Smooth muscle cell (in vitro differentiated cells): ENCODE data around the gene GNAZ. TPM values are rescaled to one million over a fixed set of nuclear protein-coding genes. Genes with fewer than 3 reads are reported as not detected.

Source experiments
- DNase-seq: peaks from one replicate; lab custom pipeline; 2025; ENCODE audit not compliant: unreplicated experiment; lab: John Stamatoyannopoulos, UW
- H2AFZ ChIP-seq: fragments of 200-600 bp; sonication (generic); 2 replicates; pipeline ENCODE4 v1.6.0; 2016; ENCODE audit warnings: antibody characterized with exemption, low read depth, mild to moderate bottlenecking
- H3F3A ChIP-seq: fragments of 200-600 bp; sonication (generic); 2 replicates; pipeline ENCODE4 v1.6.0; 2017; ENCODE audit warnings: antibody characterized with exemption, low read depth
- H3K27ac ChIP-seq: fragments of 200-600 bp; sonication (generic); 2 replicates; pipeline ENCODE4 v1.5.1; 2016; ENCODE audit warnings: low read depth, mild to moderate bottlenecking
- H3K27me3 ChIP-seq: fragments of 200-600 bp; sonication (generic); 2 replicates; pipeline ENCODE4 v1.6.1; 2016; ENCODE audit warnings: low read depth, mild to moderate bottlenecking
- H3K36me3 ChIP-seq: fragments of 200-600 bp; sonication (generic); 2 replicates; pipeline ENCODE4 v1.5.1; 2016; ENCODE audit warnings: low read depth
- H3K4me1 ChIP-seq: fragments of 200-600 bp; sonication (generic); 2 replicates; pipeline ENCODE4 v1.5.1; 2016; ENCODE audit warnings: low read depth
- H3K4me2 ChIP-seq: fragments of 200-600 bp; sonication (generic); 2 replicates; pipeline ENCODE4 v1.6.0; 2016; ENCODE audit warnings: mild to moderate bottlenecking
- H3K4me3 ChIP-seq: fragments of 200-600 bp; sonication (generic); 2 replicates; pipeline ENCODE4 v1.5.1; 2016; ENCODE audit warnings: mild to moderate bottlenecking
- H3K79me2 ChIP-seq: fragments of 200-600 bp; sonication (generic); 2 replicates; pipeline ENCODE4 v1.6.0; 2016; ENCODE audit warnings: low read depth, mild to moderate bottlenecking
- H3K9ac ChIP-seq: fragments of 200-600 bp; sonication (generic); 2 replicates; pipeline ENCODE4 v1.6.0; 2016; ENCODE audit warnings: low read depth
- H3K9me3 ChIP-seq: fragments of 200-600 bp; sonication (generic); replicated peaks from 2 replicates; pipeline ENCODE4 v1.5.1; 2016; ENCODE audit warnings: low read depth
- H4K20me1 ChIP-seq: fragments of 200-600 bp; sonication (generic); 2 replicates; pipeline ENCODE4 v1.6.0; 2016; ENCODE audit warnings: low read depth
- CTCF ChIP-seq: fragments of 200-600 bp; sonication (generic); IDR thresholded peaks from 2 replicates; pipeline ENCODE4 v1.5.1; 2017; ENCODE audit warnings: borderline replicate concordance, mild to moderate bottlenecking, antibody characterized with exemption; ENCODE audit not compliant: insufficient read depth, poor library complexity, severe bottlenecking
- WGBS: methylation state at CpG from one replicate; pipeline ENCODE4 v1.1.7; 2016; ENCODE audit warnings: low lambda C conversion rate; 5-methylcytosine and 5-hydroxymethylcytosine counted together
- polyA plus RNA-seq: library from polyadenylated mRNA; unstranded; fragments of >200 nt; fragmentation: Nextera tagmentation; extraction: Ambion mirVana; gene quantifications from 2 replicates; pipeline ENCODE4 v1.2.1, GENCODE V29; 2016
- total RNA-seq: library from RNA; depleted of rRNA; stranded (reverse); fragments of >200 nt; gene quantifications from 2 replicates; pipeline ENCODE4 v1.2.3, GENCODE V29; 2014

GNAZ gene
- total and polyA plus RNA-seq, 2 experiments from 2014 or later: 0.50 to 1.2 TPM

- Histone ChIP-seq H3K27me3 (peaks cover 27% of the 10 kb centered on the region), H3F3A (no peaks in the 10 kb centered on the region), H3K9me3 (no peaks in the 10 kb centered on the region), H3K9ac (no peak overlapping the region), H3K4me1 (peaks cover 4% of the 10 kb centered on the region), H3K4me2 (no peak overlapping the region), H3K4me3 (no peak overlapping the region), H3K36me3 (no peaks in the 10 kb centered on the region), H3K79me2 (no peaks in the 10 kb centered on the region), H4K20me1 (no peaks in the 10 kb centered on the region), H2AFZ (no peak overlapping the region), H3K27ac (no peak overlapping the region)
- 83% methylated on average over 13 of the region's 13 CpGs for WGBS
- no peak for TF ChIP-seq CTCF
- DNase-seq: no peak
Observed at GRCh38 chr22:23073526-23074229, 3.4 kb downstream of the GNAZ start.

DNA sequence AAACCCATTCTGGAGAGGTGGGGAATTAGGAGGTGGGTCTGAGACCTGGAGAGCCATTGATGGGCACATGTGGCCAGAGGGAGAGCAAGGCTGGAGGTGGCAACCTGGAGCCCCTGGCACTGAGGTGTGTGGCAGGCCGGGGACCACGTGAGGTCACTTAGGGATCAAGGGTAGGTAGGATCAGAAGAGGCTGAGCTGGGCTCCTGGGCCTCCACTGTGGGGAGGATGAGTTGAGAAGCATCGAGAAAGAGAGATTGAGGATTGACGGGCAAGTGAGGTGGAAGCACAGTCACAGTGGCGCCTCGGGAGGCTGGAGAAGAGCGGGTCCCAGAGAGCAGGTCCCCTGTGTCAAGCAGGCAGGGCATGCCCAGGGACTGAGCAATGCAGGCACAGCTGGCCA, 4.1 kb downstream of the GNAZ start:
- Histone ChIP-seq H2AFZ (no peak overlapping the region), H3K27ac (no peak overlapping the region), H3K9ac (no peak overlapping the region), H3K9me3 (no peaks in the 10 kb centered on the region), H3K79me2 (no peaks in the 10 kb centered on the region), H3K36me3 (no peaks in the 10 kb centered on the region), H4K20me1 (no peaks in the 10 kb centered on the region), H3F3A (no peaks in the 10 kb centered on the region), H3K4me1 (peaks cover 3% of the 10 kb centered on the region), H3K27me3 (peaks cover 20% of the 10 kb centered on the region), H3K4me2 (no peak overlapping the region), H3K4me3 (no peak overlapping the region)
- TF ChIP-seq CTCF: no peak
- WGBS: 86% methylated on average over 7 of the region's 7 CpGs
- DNase-seq: no peak

- H3F3A ChIP-seq: no peaks in the 10 kb centered on the region
- H3K36me3 ChIP-seq: no peaks in the 10 kb centered on the region
- no peaks in the 10 kb centered on the region for H4K20me1 ChIP-seq
- WGBS: 99% methylated on average over 4 of the region's 4 CpGs
- no peak for DNase-seq
- no peak overlapping the region for H3K4me3 ChIP-seq
- peaks cover 20% of the 10 kb centered on the region for H3K27me3 ChIP-seq
- H3K79me2 ChIP-seq: no peaks in the 10 kb centered on the region
- no peaks in the 10 kb centered on the region for H3K9me3 ChIP-seq
- H2AFZ ChIP-seq: no peak overlapping the region
- no peak overlapping the region for H3K4me2 ChIP-seq
- H3K4me1 ChIP-seq: no peaks in the 10 kb centered on the region
- no peak overlapping the region for H3K9ac ChIP-seq
- no peak overlapping the region for H3K27ac ChIP-seq
- TF ChIP-seq CTCF: no peak
Observed at GRCh38 chr22:23075050-23075449, 4.7 kb downstream of the GNAZ start.
